GM08714 (cell line): Measurements from ENCODE around the gene ERF.

Experiments
- H3K4me3 ChIP-seq: fragments of 200-500 bp; sonication (Bioruptor generic); 2 replicates; pipeline ENCODE4 v1.5.1; 2014; ENCODE audit warnings: mild to moderate bottlenecking, low read length, inconsistent platforms
- ZNF274 ChIP-seq: IDR thresholded peaks from 2 replicates; pipeline ENCODE4 v1.6.1; 2012; ENCODE audit warnings: mild to moderate bottlenecking, low read depth, low read length

ERF gene

GRCh38 chr19:42217520-42218437 lies 37.1 kb downstream of the ERF start, which contains the start of gene DEDD2:
Gene DEDD2, minus strand, starts transcription at chr19:42217677. Its CDS starts 670 bp downstream, at chr19:42217007.
- TF ChIP-seq ZNF274: no peak
- peak within 1 kb of the TSS; percentile 87 for H3K4me3 ChIP-seq

DNA sequence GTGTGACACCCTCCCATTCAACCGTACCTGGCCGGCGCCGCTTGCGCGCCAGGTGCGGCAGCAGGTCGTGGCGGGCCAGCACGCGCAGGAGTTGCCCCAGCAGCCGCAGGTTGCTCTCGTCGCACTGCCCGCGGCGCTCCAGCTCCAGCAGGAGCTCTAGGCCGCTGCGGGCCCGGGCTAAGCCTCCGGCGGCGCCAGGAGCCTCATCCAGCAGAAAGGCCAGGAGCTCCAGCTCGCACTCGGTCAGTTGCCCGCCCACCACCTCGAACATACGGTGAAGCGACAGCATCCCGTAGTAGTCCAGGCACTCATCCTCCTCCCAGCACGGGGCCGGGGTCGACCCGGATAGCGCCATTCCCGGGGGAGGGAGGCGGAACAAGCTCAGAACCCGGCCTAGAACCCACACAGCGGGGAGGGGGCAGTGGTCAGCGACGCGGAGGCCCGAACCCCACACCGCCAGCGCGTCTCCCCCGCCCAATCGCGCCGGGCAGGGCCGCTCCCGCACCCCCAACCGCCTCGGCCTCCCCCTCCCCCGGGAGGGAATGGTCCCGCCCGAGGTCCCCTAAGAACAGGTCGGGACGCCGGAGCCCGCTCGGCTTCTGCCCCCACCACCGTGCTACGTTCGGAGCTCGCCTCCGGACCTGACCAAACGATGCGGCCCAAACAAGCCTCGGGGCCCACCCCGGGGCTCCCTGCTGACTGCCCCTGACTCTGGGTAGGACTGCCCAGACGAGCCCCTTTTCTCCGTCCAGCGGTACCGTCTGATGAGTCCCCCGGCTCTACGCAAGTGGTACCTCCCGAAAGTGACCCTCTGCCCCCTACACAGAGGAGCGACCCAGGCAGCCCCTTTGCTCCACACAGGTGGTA lies 38.0 kb downstream of the ERF start:
- TF ChIP-seq ZNF274: no peak

GRCh38 chr19:42214810-42215485 lies 40.0 kb downstream of the ERF start:
- no peak overlapping the region for H3K4me3 ChIP-seq
- TF ChIP-seq ZNF274: no peak

More for the DNA sequence above, 38.0 kb downstream of the ERF start:
- peak overlapping the region; percentile 87 for H3K4me3 ChIP-seq

- H3K4me3 ChIP-seq: no peak overlapping the region
- no peak for TF ChIP-seq ZNF274
These were observed 42.0 kb downstream of the ERF start for GRCh38 chr19:42212886-42213285.

- TF ChIP-seq ZNF274: no peak
- no peak overlapping the region for H3K4me3 ChIP-seq
These were observed 46.3 kb downstream of the ERF start for GRCh38 chr19:42208612-42209011.

- H3K4me3 ChIP-seq: no peak overlapping the region
- no peak for TF ChIP-seq ZNF274
These were observed 47.1 kb downstream of the ERF start for GRCh38 chr19:42207767-42208271.

GRCh38 chr19:42206871-42207755 lies 47.8 kb downstream of the ERF start:
- no peak for TF ChIP-seq ZNF274
- H3K4me3 ChIP-seq: no peak overlapping the region

- TF ChIP-seq ZNF274: no peak
- no peak overlapping the region for H3K4me3 ChIP-seq
These were observed 50.3 kb downstream of the ERF start for GRCh38 chr19:42204664-42205063.

DNA sequence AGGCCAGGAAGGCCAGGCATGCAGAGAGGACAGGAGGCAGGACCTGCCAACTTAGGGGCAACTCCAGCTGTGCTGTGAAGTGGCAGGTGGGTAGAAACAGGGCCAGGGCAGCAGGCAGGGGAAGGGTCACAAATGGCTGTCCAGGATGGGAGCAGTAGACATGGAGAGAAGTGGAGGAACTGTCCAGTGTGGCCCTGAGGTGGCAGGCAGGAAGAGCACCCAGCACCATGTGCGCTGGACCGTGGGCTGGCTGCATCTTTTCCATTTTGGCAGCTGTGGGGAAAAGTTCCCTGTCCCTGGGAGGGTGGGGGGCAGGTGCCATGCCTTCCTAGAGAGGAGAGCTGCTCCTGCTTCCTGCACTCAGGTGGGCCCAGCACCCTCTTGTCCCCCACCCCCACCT lies 51.2 kb downstream of the ERF start:
- no peak overlapping the region for H3K4me3 ChIP-seq
- TF ChIP-seq ZNF274: no peak

DNA sequence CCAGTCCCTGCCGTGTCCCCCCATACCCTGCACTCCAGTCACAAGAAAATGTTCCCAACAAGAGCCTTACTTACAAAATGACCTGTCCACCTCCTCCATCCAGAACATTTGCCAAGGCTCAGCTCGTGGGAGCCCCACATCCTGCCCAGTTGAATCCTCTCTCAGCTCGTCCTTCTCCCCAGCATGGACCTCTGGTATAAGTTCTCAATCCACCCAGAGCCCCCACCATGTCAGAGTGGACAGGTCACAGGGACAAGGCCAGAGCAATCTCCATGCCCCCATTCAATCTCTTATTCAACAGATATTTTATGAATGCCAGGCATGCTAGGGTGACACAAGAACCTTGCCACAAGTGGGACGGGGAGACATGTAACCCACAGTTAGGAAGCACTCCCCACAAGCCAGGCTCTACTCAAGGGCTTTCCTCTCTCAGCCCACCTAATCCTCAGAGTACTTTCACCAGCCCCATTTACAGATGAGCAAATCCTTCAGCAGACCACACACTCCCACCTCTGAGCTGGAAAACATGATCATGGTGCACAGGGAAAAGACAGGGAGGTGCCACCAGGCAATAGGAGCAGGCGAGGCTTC lies 52.5 kb downstream of the ERF start:
- H3K4me3 ChIP-seq: no peak overlapping the region; the same call in 1 of the 2 replicates
- no peak for TF ChIP-seq ZNF274

- H3K4me3 ChIP-seq: no peak overlapping the region; the same call in 1 of the 2 replicates
- no peak for TF ChIP-seq ZNF274
These were observed 53.2 kb downstream of the ERF start for GRCh38 chr19:42201489-42202289.
